Heart left ventricle (tissue), 13 donors: Measurements from ENCODE around the gene BCAS1.

Source experiments
- CTCF ChIP-seq, 12 donors: fragments of 200-600 bp; sonication (generic) in 4 of 12; IDR thresholded peaks; one replicate each; pipeline versions ENCODE4 v1.5.0 to v1.8.0; 2018 to 2022; ENCODE audit warnings: antibody characterized with exemption in 12 of 12, mild to moderate bottlenecking in 5 of 12
- POLR2A ChIP-seq, 2 donors: fragments of 450-650 bp; IDR thresholded peaks; one replicate each; pipeline ENCODE4 v1.6.1; 2017; ENCODE audit warnings: antibody characterized with exemption in 2 of 2, mild to moderate bottlenecking in 2 of 2, moderate library complexity in 2 of 2
- donor health status: ischemic (EF 13 %, LVEDD 7.1; RV severe dilation, severe dysfunction).
- donor health status: DM: no; HTN: yes; CAD: no.
- donor health status: DM: no; HTN: no; CAD: no.
- donor health status: ischemic (EF 25% LVEDD 6.9; RV normal size, moderate dysfunction).
- donor health status: ischemic (EF 25% LVEDD 5.7; RV mildly dilated, moderate dysfunction).
- donor health status: ischemic (EF 35%, LVEDD 5.7; RV mildly dilated, moderate dysfunction).
- donor health status: nonischemic (EF 11% LVEDD 7.7; RV severe dilation, severe dysfunction).
- donor health status: DM: yes; HTN: yes; CAD: no.
- donor health status: PGD.
- donor health status: ischemic (EF 29% LVEDD 5.4; RV normal size, mild dysfunction).
- donor health status: nonischemic (EF 23%, LVEDD 6.1; RV moderate dilation, normal function).

- no peak for TF ChIP-seq POLR2A (IDR thresholded peaks at IDR 0.05)
- TF ChIP-seq CTCF (IDR thresholded peaks at IDR 0.05) = no peak
Observed at GRCh38 chr20:53907968-53908751, 162.2 kb downstream of the BCAS1 start.
